Amniotic epithelial cell (primary cell): ENCODE measurements around the gene FGD6.
A peak's percentile ranks its signal among the peaks of the same experiment; 100 is the strongest.
"Not testable (repeated sequence)": the region's sequence is repeated elsewhere in the genome, so short reads cannot be mapped to it uniquely, and the experiment has no call there.

ENCODE experiments used
- DNase-seq: peaks from one replicate; pipeline ENCODE4 v3.0.0-alpha.2; 2010; ENCODE audit warnings: low read depth

Gene FGD6

DNA sequence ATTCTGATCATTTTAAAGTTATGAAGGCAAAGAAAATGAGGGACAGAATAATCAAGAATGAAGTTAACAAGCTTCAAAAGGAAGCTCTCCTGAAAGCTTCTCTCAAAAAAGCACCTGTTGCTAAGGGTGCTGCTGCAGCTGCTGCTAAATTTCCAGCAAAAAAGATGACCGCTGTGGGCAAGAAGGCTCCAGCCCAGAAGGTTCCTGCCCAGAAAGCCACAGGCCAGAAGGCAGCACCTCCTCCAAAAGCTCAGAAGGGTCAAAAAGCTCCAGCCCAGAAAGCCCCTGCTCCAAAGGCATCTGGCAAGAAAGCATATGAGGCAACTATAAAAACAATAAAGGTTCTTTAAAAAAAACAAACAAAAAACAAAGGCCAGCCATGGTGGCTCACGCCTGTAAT is 91.2 kb downstream of the FGD6 start:
- DNase-seq: no peak

DNA sequence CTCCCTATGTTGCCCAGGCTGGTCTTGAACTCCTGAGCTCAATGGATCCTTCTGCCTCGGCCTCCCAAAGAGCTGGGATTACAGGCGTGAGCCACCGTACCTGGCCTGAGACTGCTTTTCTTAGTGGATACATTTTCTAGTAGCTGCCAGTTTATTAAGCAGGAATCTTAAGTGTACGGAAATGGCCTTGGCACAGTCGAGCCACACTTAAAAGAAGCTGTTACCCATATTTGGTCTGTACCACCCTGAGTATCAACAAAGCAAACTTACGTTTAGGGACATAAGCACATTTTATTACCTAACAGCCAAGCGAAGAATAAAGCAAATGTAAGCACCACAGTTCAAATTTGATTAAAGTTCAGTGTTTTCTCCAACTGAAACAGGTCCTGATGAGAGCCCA is 93.2 kb downstream of the FGD6 start:
- DNase-seq: no peak

DNA sequence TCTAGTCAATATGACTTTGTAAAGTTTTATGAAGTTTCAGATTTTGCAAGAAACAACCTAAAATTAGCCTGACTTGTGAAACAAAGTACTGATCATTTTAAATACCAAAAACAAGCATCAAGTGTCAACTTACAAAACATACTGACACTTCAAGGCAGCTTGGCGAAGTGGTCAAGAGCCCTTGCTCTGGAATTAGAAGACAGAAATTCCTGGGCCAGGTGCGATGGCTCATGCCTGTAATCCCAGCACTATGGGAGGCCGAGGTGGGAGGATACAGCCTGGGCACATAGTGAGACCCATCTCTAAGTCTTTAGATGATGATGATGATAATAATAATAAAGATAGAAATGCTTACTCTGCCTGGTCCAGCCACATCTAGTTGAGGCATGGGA is 98.5 kb downstream of the FGD6 start:
- no peak for DNase-seq

GRCh38 chr12:95118138-95118787 is 99.0 kb downstream of the FGD6 start:
- DNase-seq: peak; percentile 71

DNA sequence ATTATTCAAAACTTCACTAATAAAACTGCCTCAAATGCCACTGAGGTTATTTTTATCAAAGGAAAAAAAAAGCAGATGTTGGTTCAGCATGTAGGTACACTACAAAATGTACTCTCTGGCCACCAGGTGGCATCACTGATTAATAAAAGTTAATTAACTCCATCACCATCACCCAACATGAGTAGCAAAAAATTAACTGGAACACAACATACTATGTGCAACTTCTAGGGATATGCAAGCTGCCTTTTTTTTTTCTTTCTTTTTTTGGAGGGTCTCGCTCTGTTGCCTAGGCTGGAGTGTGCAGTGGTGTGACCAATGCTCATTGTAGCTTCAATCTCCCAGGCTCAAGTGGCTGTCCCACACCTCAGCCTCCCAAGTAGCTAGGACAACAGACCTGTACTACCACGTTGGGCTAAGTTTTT is 100.1 kb downstream of the FGD6 start:
- peak; percentile 76 for DNase-seq

- DNase-seq: no peak
Observed at GRCh38 chr12:95116773-95117172, 100.5 kb downstream of the FGD6 start.

GRCh38 chr12:95116341-95116740 is 100.9 kb downstream of the FGD6 start:
- DNase-seq: no peak

DNA sequence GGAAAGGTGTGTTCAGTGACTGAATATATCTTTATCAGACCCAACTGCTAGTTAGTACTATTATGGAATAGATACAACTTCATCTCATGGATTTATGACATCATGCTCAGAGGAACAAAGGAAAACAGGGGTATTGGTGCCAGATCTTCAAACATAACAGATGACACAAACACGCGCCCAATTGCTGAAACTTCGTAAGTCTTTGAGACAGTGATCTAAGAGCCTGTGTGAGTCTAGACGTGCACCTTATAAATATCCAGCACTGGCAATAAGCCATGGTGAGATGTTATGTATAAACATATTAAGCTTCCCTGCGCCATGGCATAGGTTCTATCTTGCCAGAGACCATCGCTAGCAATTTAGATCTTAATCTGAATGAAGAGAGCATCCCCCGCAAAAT is 101.6 kb downstream of the FGD6 start:
- peak; percentile 37 for DNase-seq

GRCh38 chr12:95114766-95115405 is 102.4 kb downstream of the FGD6 start:
- DNase-seq: peak; percentile 52

GRCh38 chr12:95107362-95107761 is 109.9 kb downstream of the FGD6 start:
- DNase-seq: peak; percentile 89

GRCh38 chr12:95105540-95105939 is 111.7 kb downstream of the FGD6 start:
- DNase-seq: no peak

DNA sequence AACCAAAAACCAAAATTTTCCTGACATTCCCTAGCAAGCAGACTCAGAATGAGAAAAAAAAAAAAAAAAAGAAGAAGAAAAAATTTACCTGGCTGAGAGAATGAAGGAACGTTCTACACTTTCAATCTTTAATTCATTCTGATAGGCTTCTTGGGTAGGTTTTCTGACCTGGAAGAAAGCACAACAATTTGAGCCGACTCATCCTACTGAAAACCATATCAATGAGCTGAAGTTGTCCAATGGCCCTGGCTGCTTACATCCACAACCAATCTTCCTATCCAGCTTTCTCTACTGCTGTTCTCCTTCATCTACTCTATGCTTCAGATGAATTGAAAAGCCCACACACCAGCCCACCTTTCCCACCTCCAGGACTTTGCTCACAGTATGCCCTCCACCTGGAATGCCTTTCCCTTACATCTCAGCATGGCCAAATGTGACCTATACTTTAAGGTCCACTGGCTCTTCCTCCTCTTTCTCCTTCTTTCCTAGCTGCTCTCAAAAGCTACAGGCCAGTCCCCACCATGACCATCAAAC is 112.3 kb downstream of the FGD6 start:
- no peak for DNase-seq

GRCh38 chr12:95102916-95103671 is 114.2 kb downstream of the FGD6 start:
- peak; percentile 86 for DNase-seq

DNA sequence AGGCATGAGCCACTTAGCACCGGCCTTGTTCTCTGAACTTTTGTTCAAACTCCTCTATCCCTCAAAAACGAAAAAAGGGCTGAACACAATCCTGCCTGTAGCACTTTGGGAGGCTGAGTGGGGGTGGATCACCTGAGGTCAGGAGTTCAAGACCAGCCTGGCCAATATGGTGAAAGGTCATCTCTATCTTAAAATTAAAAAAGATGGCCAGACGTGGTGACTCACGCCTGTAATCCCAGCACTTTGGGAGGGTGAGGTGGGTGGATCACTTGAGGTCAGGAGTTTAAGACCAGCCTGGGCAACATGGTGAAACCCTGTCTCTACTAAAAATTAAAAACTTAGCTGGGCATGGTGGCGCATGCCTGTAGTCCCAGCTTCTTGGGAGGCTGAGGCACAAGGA is 115.3 kb downstream of the FGD6 start:
- DNase-seq: not testable (repeated sequence)

GRCh38 chr12:95100264-95101190 is 116.7 kb downstream of the FGD6 start:
- no peak for DNase-seq

DNA sequence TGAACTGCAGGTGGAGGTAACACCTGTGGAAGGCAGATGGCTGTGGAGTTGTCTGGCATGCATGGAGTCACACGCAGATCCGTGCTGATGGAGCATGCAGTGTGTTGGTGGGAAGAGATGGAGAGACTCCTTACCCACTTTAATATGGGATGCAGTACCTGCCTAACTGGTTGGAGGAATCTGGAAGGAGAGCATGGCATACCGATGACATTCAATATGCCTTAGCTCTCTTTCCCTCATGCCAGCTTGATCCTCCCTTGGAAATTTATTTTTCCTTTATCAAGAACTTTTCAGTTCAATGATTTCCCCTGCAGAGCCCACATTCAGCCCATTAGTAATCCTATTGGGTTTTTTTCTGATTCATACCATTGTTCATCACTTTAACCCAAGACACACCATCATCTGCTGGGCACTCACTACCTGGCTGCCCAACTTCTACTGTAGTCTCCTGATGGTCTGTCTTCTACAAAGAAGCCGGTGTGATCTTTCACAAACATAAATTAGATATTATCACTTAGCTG is 117.9 kb downstream of the FGD6 start:
- no peak for DNase-seq

- DNase-seq: peak; percentile 92
Observed at GRCh38 chr12:95096852-95097251, 120.4 kb downstream of the FGD6 start.

DNA sequence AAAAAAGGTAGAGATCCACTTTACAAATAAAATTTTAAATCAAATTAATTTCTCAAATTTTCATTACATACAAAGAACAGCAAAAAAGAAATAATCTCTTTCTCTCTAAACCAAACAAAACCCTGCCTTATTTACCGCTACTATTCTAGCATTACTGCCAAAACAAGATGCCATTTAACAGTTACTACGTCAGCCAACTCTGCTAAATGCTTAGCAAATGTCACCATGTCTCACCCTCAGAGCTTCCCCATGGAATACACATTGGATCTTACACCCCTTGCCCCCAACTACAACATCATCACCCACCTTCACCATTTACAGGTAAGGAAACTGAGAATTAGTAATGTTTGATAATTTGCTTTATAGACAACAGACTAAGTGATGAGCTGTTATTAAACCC is 120.9 kb downstream of the FGD6 start:
- no peak for DNase-seq

DNA sequence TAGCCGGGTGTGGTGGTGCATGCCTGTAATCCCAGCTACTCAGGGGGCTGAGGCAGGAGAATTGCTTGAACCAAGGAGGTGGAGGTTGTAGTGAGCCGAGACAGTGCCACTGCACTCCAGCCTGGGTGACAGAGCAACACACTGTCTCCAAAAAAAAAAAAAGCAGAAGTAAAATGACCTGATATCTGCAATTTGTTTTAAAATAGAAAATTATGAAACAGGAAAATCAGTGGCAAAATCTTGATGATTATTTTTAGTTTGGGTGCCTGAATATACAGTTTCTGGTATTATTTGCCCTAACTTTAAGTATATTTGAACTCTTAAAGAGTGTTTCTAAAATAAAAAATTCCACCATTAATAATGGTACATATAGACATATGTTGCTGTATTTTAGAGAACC is 121.4 kb downstream of the FGD6 start:
- not testable (repeated sequence) for DNase-seq

DNA sequence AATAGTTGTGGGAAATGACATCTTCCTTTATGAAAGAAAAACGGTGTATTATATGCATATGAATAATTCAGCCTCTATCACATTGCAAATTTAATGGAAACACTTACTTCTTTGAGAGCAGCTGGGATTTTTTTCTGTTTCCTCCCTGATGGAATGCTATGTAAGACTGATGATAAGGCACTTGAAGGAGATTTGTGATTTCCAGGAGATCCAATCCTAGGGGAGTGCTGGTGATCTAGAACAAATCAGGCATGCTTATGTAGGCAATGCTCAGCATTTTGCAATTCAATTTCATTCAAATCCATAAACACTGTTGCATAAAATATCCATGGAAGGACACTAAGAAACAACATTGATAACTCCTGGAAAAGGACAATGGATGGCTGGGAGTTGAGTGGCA is 127.8 kb downstream of the FGD6 start:
- DNase-seq: no peak

DNA sequence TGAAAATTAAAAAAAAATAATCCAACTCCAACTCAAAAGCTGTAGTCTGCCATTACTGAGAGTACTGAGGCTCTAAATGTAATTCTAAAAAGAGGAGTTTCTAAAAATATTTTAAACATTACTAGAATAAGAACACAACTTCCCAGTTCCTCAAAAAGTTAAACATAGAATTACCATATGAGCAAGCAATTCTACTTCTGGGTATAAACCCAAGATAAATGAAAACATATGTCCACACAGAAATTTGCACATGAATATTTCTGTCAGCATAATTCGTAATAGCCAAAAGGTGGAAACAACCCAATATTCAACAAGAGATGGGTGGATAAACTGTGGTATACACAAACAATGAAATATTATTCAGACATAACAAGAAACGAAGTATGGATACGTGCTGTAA is 128.9 kb downstream of the FGD6 start:
- DNase-seq: no peak

DNA sequence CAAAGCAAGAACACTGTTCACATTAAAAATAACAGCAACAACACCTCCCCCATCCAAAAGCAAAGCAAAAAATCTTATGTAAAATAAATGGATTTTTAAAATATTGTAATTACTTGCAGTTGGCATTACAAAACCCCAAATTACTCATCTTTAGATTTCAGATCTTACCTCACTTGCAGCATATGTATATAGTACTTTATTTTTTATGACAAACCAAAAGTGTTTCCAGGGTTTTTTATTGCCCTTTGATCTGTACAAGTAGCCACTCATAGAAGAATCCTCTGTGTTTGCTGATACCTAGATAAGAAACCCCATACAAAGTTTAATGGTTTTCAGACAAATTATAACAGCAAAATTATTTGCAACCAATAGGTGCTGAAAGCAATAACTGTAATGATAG is 131.7 kb downstream of the FGD6 start:
- DNase-seq: no peak
